Astrocyte (in vitro differentiated cells and primary cell): ENCODE results near the gene COL23A1.

ENCODE experiments used
- CTCF ChIP-seq: IDR thresholded peaks from 2 replicates; pipeline ENCODE4 v1.5.1; 2011; ENCODE audit warnings: low read depth, mild to moderate bottlenecking, inconsistent platforms, low read length, moderate library complexity; ENCODE audit not compliant: insufficient read depth
- EZH2 ChIP-seq: IDR thresholded peaks from 2 replicates; pipeline ENCODE4 v1.6.1; 2012; ENCODE audit warnings: mild to moderate bottlenecking, low read length, inconsistent platforms; ENCODE audit not compliant: insufficient read depth

- no peak for TF ChIP-seq CTCF
- no peak for TF ChIP-seq EZH2
These were observed 396.9 kb downstream of the COL23A1 start for GRCh38 chr5:178193251-178193809.
